ENCODE measurements around the gene IKZF1. TPM values are rescaled to one million over a fixed set of nuclear protein-coding genes. Genes with fewer than 3 reads are reported as not detected.

The IKZF1 gene
- total RNA-seq, 4 donors from 2014 or later, result 0.22 to 3.6 (median 1.9) TPM

- Histone ChIP-seq H3K9me3 (no peaks in the 10 kb centered on the region), H3K36me3 (no peaks in the 10 kb centered on the region), H3K4me3 (no peak overlapping the region), H3K27ac (no peak overlapping the region), H3K27me3 (peaks cover 0 to 17% (median 8%) of the 10 kb centered on the region in 3 donors), H3K4me1 (no peaks in the 10 kb centered on the region)
- no peak for ATAC-seq
- no peak for DNase-seq
- no peak for TF ChIP-seq CTCF (IDR thresholded peaks at IDR 0.05 in 4 of 5, conservative IDR thresholded peaks at IDR 0.05 in 1 of 5)
- no peak for TF ChIP-seq POLR2A (IDR thresholded peaks at IDR 0.05)
- in situ Hi-C loops (cut with MboI; ENCODE audit: low sequenced_read_pairs in 4 of 4) (no loop called here), intact Hi-C loops (cut with DNase I; ENCODE audit: low total_unique reads) (no loop called here)
Measured at GRCh38 chr7:50317697-50318669, 13.5 kb downstream of the IKZF1 start.

GRCh38 chr7:50321487-50322067, 17.1 kb downstream of the IKZF1 start:
- H3K36me3 ChIP-seq, result no peaks in the 10 kb centered on the region
- H3K4me1 ChIP-seq, result no peaks in the 10 kb centered on the region
- intact Hi-C loops (cut with DNase I; ENCODE audit: low total_unique reads) (no loop called here), in situ Hi-C loops (cut with MboI; ENCODE audit: low sequenced_read_pairs in 4 of 4) (no loop called here)
- ATAC-seq, result no peak
- H3K27ac ChIP-seq, result no peak overlapping the region
- DNase-seq, result no peak
- H3K27me3 ChIP-seq, result peaks cover 0 to 6% (median 0%) of the 10 kb centered on the region in 3 donors
- no peak overlapping the region for H3K4me3 ChIP-seq
- H3K9me3 ChIP-seq, result no peaks in the 10 kb centered on the region
- TF ChIP-seq POLR2A (IDR thresholded peaks at IDR 0.05) (no peak), CTCF (IDR thresholded peaks at IDR 0.05 in 4 of 5, conservative IDR thresholded peaks at IDR 0.05 in 1 of 5) (no peak)

- ATAC-seq, result no peak
- no peak for TF ChIP-seq CTCF (IDR thresholded peaks at IDR 0.05 in 4 of 5, conservative IDR thresholded peaks at IDR 0.05 in 1 of 5)
- TF ChIP-seq POLR2A (IDR thresholded peaks at IDR 0.05), result no peak
- H3K27ac ChIP-seq, result no peak overlapping the region
- H3K4me3 ChIP-seq, result no peak overlapping the region
- no peaks in the 10 kb centered on the region for H3K4me1 ChIP-seq
- no peak for DNase-seq
- in situ Hi-C loops (cut with MboI; ENCODE audit: low sequenced_read_pairs in 4 of 4), result no loop called here
- H3K27me3 ChIP-seq, result peaks cover 0 to 11% (median 5%) of the 10 kb centered on the region in 3 donors
- no peaks in the 10 kb centered on the region for H3K36me3 ChIP-seq
- no peaks in the 10 kb centered on the region for H3K9me3 ChIP-seq
- intact Hi-C loops (cut with DNase I; ENCODE audit: low total_unique reads), result no loop called here
Measured at GRCh38 chr7:50324113-50324512, 19.6 kb downstream of the IKZF1 start.

- TF ChIP-seq POLR2A (IDR thresholded peaks at IDR 0.05), result no peak
- no peak for TF ChIP-seq CTCF (IDR thresholded peaks at IDR 0.05 in 4 of 5, conservative IDR thresholded peaks at IDR 0.05 in 1 of 5)
- H3K27me3 ChIP-seq, result peaks cover 0 to 7% (median 7%) of the 10 kb centered on the region in 3 donors
- intact Hi-C loops (cut with DNase I; ENCODE audit: low total_unique reads), result no loop called here
- no peaks in the 10 kb centered on the region for H3K4me1 ChIP-seq
- no peaks in the 10 kb centered on the region for H3K9me3 ChIP-seq
- in situ Hi-C loops (cut with MboI; ENCODE audit: low sequenced_read_pairs in 4 of 4), result no loop called here
- H3K27ac ChIP-seq, result no peak overlapping the region
- H3K36me3 ChIP-seq, result no peaks in the 10 kb centered on the region
- no peak overlapping the region for H3K4me3 ChIP-seq
- ATAC-seq (no peak), DNase-seq (no peak)
Measured at GRCh38 chr7:50327443-50327842, 22.9 kb downstream of the IKZF1 start.
